Left ventricle myocardium inferior (tissue), 1 donor: Measurements from ENCODE around the gene VSTM2L. TPM values are rescaled to one million over a fixed set of nuclear protein-coding genes. Genes with fewer than 3 reads are reported as not detected.

ENCODE experiments used
- DNase-seq: peaks from one replicate; pipeline ENCODE4 v3.0.0-alpha.2; 2020
- H3K27ac ChIP-seq: fragments of 200-600 bp; replicated peaks from 2 replicates; pipeline ENCODE4 v1.8.0; 2021
- H3K27me3 ChIP-seq: fragments of 200-600 bp; 2 replicates; pipeline ENCODE4 v1.8.0; 2021; ENCODE audit warnings: low read depth
- H3K36me3 ChIP-seq: fragments of 200-600 bp; 2 replicates; pipeline ENCODE4 v1.8.0; 2021
- H3K4me1 ChIP-seq: fragments of 200-600 bp; 2 replicates; pipeline ENCODE4 v1.8.0; 2021
- H3K4me3 ChIP-seq: fragments of 200-600 bp; 2 replicates; pipeline ENCODE4 v1.8.0; 2021; ENCODE audit warnings: mild to moderate bottlenecking, moderate library complexity
- H3K9me3 ChIP-seq: fragments of 200-600 bp; replicated peaks from 2 replicates; pipeline ENCODE4 v1.8.0; 2021
- CTCF ChIP-seq: fragments of 200-600 bp; IDR thresholded peaks from 2 replicates; pipeline ENCODE4 v1.8.0; 2021; ENCODE audit warnings: antibody characterized with exemption, mild to moderate bottlenecking, borderline replicate concordance
- intact Hi-C: fragments of 100-400 bp; cut with micrococcal nuclease; formaldehyde crosslinking; loops from one replicate; pipeline ENCODE4 v1.11.0; 2022
- total RNA-seq: library from RNA; stranded (reverse); fragmentation: NEBNext Ultra II Directional; extraction: Animal tissue kit (Norgen Biotek cat#: 25700); gene quantifications from one replicate; pipeline ENCODE4 v1.2.1, GENCODE V29; 2021
- donor health status: DM: no; HTN: yes; CAD: no; lungs with severe emphysema.

VSTM2L gene
- total RNA-seq, 1 donor from 2014 or later = 50.3 TPM

- no peak for TF ChIP-seq CTCF
- H3K4me1 ChIP-seq = peaks cover 80% of the 10 kb centered on the region
- intact Hi-C loops = no loop called here
Measured at GRCh38 chr20:37986044-37986858, 83.3 kb downstream of the VSTM2L start.

GRCh38 chr20:37986873-37987601 is 84.1 kb downstream of the VSTM2L start:
- H3K4me1 ChIP-seq = peaks cover 88% of the 10 kb centered on the region
- H3K27me3 ChIP-seq = no peaks in the 10 kb centered on the region
- H3K4me3 ChIP-seq = no peak overlapping the region
- peaks cover 18% of the 10 kb centered on the region for H3K36me3 ChIP-seq
- TF ChIP-seq CTCF = no peak
- DNase-seq = peak; percentile 81
- intact Hi-C loops = no loop called here
- H3K9me3 ChIP-seq = no peaks in the 10 kb centered on the region
- peak overlapping the region; percentile 91 for H3K27ac ChIP-seq

More at GRCh38 chr20:37986044-37986858, 83.3 kb downstream of the VSTM2L start:
- Histone ChIP-seq H3K9me3 (no peaks in the 10 kb centered on the region), H3K27ac (peak overlapping the region; percentile 91), H3K27me3 (no peaks in the 10 kb centered on the region), H3K4me3 (no peak overlapping the region), H3K36me3 (peaks cover 26% of the 10 kb centered on the region)
- DNase-seq = no peak

GRCh38 chr20:37987602-37988290 is 84.8 kb downstream of the VSTM2L start:
- intact Hi-C loops = no loop called here
- Histone ChIP-seq H3K4me1 (peaks cover 95% of the 10 kb centered on the region), H3K4me3 (no peak overlapping the region), H3K27ac (peak overlapping the region; percentile 91), H3K27me3 (no peaks in the 10 kb centered on the region), H3K9me3 (no peaks in the 10 kb centered on the region), H3K36me3 (peaks cover 13% of the 10 kb centered on the region)
- no peak for DNase-seq
- TF ChIP-seq CTCF = no peak

GRCh38 chr20:37988306-37988954 is 85.5 kb downstream of the VSTM2L start:
- Histone ChIP-seq H3K27ac (peak overlapping the region; percentile 91), H3K27me3 (no peaks in the 10 kb centered on the region), H3K4me1 (peaks cover 100% of the 10 kb centered on the region), H3K36me3 (peaks cover 8% of the 10 kb centered on the region), H3K9me3 (no peaks in the 10 kb centered on the region), H3K4me3 (no peak overlapping the region)
- intact Hi-C loops = no loop called here
- TF ChIP-seq CTCF = no peak
- no peak for DNase-seq

GRCh38 chr20:37989601-37990295 is 86.8 kb downstream of the VSTM2L start:
- no peak overlapping the region for H3K4me3 ChIP-seq
- no peak for TF ChIP-seq CTCF
- intact Hi-C loops = loop anchor here (10.0 kb wide), 1 partner anchor 425 kb away; no protein-coding TSS in a partner anchor
- H3K4me1 ChIP-seq = peaks cover 100% of the 10 kb centered on the region
- H3K9me3 ChIP-seq = no peaks in the 10 kb centered on the region
- peak overlapping the region; percentile 91 for H3K27ac ChIP-seq
- DNase-seq = peak; percentile 38
- peaks cover 18% of the 10 kb centered on the region for H3K36me3 ChIP-seq
- no peaks in the 10 kb centered on the region for H3K27me3 ChIP-seq
